OCI-LY7 (cell line): ENCODE data around the gene FHIT. TPM values are rescaled to one million over a fixed set of nuclear protein-coding genes. Genes with fewer than 3 reads are reported as not detected.

Experiments
- BruUV-seq: library from RNA; stranded (reverse); fragments of 400-500 nt; replicated peaks from 2 replicates; lab custom pipeline; 2021; lab: Mats Ljungman, UMichigan
- CTCF ChIA-PET: fragments of 300-600 bp; sonication (Branson Sonifier 250); formaldehyde crosslinking; loops from one replicate; lab custom pipeline; 2022; ENCODE audit warnings: antibody characterized with exemption; ENCODE audit not compliant: unreplicated experiment; lab: Charles Lee
- POLR2A ChIA-PET: fragments of 300-600 bp; sonication (Branson Sonifier 250); formaldehyde crosslinking; loops from one replicate; lab custom pipeline; 2022; ENCODE audit warnings: antibody characterized with exemption; lab: Charles Lee
- DNase-seq: peaks from one replicate; pipeline ENCODE4 v3.0.0-alpha.2; 2015; ENCODE audit warnings: low spot score
- H2AFZ ChIP-seq: fragments of 200-600 bp; sonication (generic), shearing (Covaris generic); 2 replicates; pipeline ENCODE4 v1.6.1; 2014; ENCODE audit warnings: mild to moderate bottlenecking, antibody characterized with exemption, low read length, moderate library complexity
- H3K27ac ChIP-seq: fragments of 200-600 bp; sonication (generic); 2 replicates; pipeline ENCODE4 v1.5.1; 2014; ENCODE audit warnings: mixed run types, low read depth, mild to moderate bottlenecking, moderate library complexity, low read length, inconsistent platforms; ENCODE audit not compliant: poor library complexity, severe bottlenecking
- H3K36me3 ChIP-seq: fragments of 200-600 bp; sonication (generic); 2 replicates; pipeline ENCODE4 v1.6.1; 2014; ENCODE audit warnings: mild to moderate bottlenecking, antibody characterized with exemption, low read length, moderate library complexity, mixed read lengths; ENCODE audit not compliant: insufficient read depth
- H3K4me1 ChIP-seq: fragments of 200-600 bp; sonication (generic); 2 replicates; pipeline ENCODE4 v1.5.1; 2014; ENCODE audit warnings: mild to moderate bottlenecking, low read length; ENCODE audit not compliant: insufficient read depth, poor library complexity, severe bottlenecking
- H3K4me2 ChIP-seq: fragments of 200-600 bp; sonication (generic); 2 replicates; pipeline ENCODE4 v1.6.1; 2014; ENCODE audit warnings: mild to moderate bottlenecking, low read length
- H3K4me3 ChIP-seq: fragments of 200-600 bp; sonication (generic); 2 replicates; pipeline ENCODE4 v1.5.1; 2014; ENCODE audit warnings: mild to moderate bottlenecking, low read depth, low read length; ENCODE audit not compliant: poor library complexity, severe bottlenecking
- H3K79me2 ChIP-seq: fragments of 200-600 bp; sonication (generic); 2 replicates; pipeline ENCODE4 v1.6.1; 2016; ENCODE audit warnings: low read depth, mild to moderate bottlenecking, low read length, moderate library complexity, mixed read lengths; ENCODE audit not compliant: insufficient read depth
- H3K9me2 ChIP-seq: fragments of 200-600 bp; sonication (generic); 2 replicates; pipeline ENCODE4 v1.6.1; 2016; ENCODE audit warnings: mild to moderate bottlenecking, low read length, mixed read lengths; ENCODE audit not compliant: insufficient read depth
- H3K9me3 ChIP-seq: fragments of 200-600 bp; sonication (generic); 2 replicates; pipeline ENCODE4 v1.6.1; 2014; ENCODE audit warnings: mild to moderate bottlenecking, mixed run types, low read length, mixed read lengths
- H4K20me1 ChIP-seq: fragments of 200-600 bp; sonication (generic); 2 replicates; pipeline ENCODE4 v1.6.1; 2014; ENCODE audit warnings: mild to moderate bottlenecking, antibody characterized with exemption, low read length, moderate library complexity, mixed read lengths; ENCODE audit not compliant: insufficient read depth
- CTCF ChIP-seq: fragments of 200-600 bp; sonication (generic); conservative IDR thresholded peaks from 2 replicates; pipeline ENCODE4 v1.5.1; 2014; ENCODE audit warnings: mild to moderate bottlenecking, antibody characterized with exemption, low read length, moderate library complexity, mixed read lengths
- EZH2phosphoT487 ChIP-seq: fragments of 200-600 bp; sonication (generic); IDR thresholded peaks from 2 replicates; pipeline ENCODE4 v1.6.1; 2018; ENCODE audit warnings: low read depth, borderline replicate concordance, mild to moderate bottlenecking, mixed run types, antibody characterized with exemption, low read length, moderate library complexity, mixed read lengths
- intact Hi-C: fragments of 100-400 bp; cut with micrococcal nuclease; formaldehyde crosslinking; loops from one replicate; pipeline ENCODE4 v1.10.0; 2022; ENCODE audit not compliant: unreplicated experiment
- total RNA-seq, 2 experiments: library from RNA; depleted of rRNA in 1 of 2; stranded (reverse); fragments of >200 nt in 1 of 2; shearing (Covaris generic) in 1 of 2; gene quantifications; 2 replicates each; pipeline ENCODE4 v1.2.3, GENCODE V29; 2014 to 2022

The FHIT gene
- total RNA-seq, 2 experiments from 2014 or later, result 5.0 to 10.9 TPM

- no peak overlapping the region for H3K4me2 ChIP-seq
- H4K20me1 ChIP-seq, result no peaks in the 10 kb centered on the region
Observed at GRCh38 chr3:60578936-60579335, 672.3 kb downstream of the FHIT start.

DNA sequence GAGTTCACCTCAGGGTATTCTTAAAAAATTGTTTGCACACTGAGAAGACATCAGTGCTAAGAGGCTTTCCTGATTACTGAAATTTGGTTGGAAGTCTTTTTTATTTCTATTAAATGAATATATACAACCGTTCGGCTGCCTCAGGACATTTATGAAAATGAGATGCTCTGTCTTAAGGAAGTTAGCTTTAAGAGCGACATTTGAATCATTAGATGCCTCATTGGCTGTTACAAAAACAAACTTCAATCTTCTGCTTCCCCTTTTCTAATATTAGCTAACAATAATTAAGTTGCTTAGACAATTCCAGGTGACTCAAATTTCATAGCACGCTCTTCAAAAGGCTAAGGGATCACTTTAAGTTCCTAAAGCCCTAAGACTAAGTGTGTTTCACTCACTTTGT is 673.7 kb downstream of the FHIT start:
- BruUV-seq, result no TSS peak
- POLR2A ChIA-PET, result no interaction called here

More at GRCh38 chr3:60578936-60579335, 672.3 kb downstream of the FHIT start:
- intact Hi-C loops, result no loop called here
- no peak for DNase-seq
- Histone ChIP-seq H3K79me2 (no peaks in the 10 kb centered on the region), H3K9me2 (no peaks in the 10 kb centered on the region), H3K4me1 (peaks cover 5% of the 10 kb centered on the region), H3K27ac (no peak overlapping the region), H3K9me3 (no peaks in the 10 kb centered on the region), H2AFZ (no peak overlapping the region), H3K4me3 (no peak overlapping the region), H3K36me3 (no peaks in the 10 kb centered on the region)
- ChIA-PET POLR2A (no interaction called here), CTCF (no interaction called here)
- no TSS peak for BruUV-seq
- TF ChIP-seq CTCF (no peak), EZH2phosphoT487 (no peak)

More for the DNA sequence above, 673.7 kb downstream of the FHIT start:
- H4K20me1 ChIP-seq, result no peaks in the 10 kb centered on the region
- no peak for DNase-seq
- intact Hi-C loops, result no loop called here
- CTCF ChIA-PET, result interaction anchor here (0.8 kb wide), 1 partner anchor 14 kb away, joined by 3 read pairs; no protein-coding TSS in a partner anchor
- H3K79me2 ChIP-seq, result no peaks in the 10 kb centered on the region
- H3K4me2 ChIP-seq, result no peak overlapping the region
- H3K4me1 ChIP-seq, result peaks cover 5% of the 10 kb centered on the region
- H3K27ac ChIP-seq, result no peak overlapping the region
- H2AFZ ChIP-seq, result no peak overlapping the region
- TF ChIP-seq EZH2phosphoT487 (no peak), CTCF (no peak)
- no peaks in the 10 kb centered on the region for H3K36me3 ChIP-seq
- H3K9me3 ChIP-seq, result no peaks in the 10 kb centered on the region
- no peaks in the 10 kb centered on the region for H3K9me2 ChIP-seq
- no peak overlapping the region for H3K4me3 ChIP-seq
